DOHH2 (cell line): ENCODE data around the gene MSI1.

Experiments
- H3F3A ChIP-seq: fragments of 200-600 bp; sonication (generic), shearing (Covaris generic); 2 replicates; pipeline ENCODE4 v1.6.0; 2016; ENCODE audit warnings: antibody characterized with exemption, mild to moderate bottlenecking; ENCODE audit not compliant: control insufficient read depth, insufficient read depth
- H3K27ac ChIP-seq: fragments of 200-600 bp; sonication (generic); 2 replicates; pipeline ENCODE4 v1.5.1; 2014; ENCODE audit warnings: low read depth, mild to moderate bottlenecking, low read length, moderate library complexity
- H3K27me3 ChIP-seq: fragments of 200-600 bp; sonication (generic); 2 replicates; pipeline ENCODE4 v1.6.1; 2014; ENCODE audit warnings: mild to moderate bottlenecking, low read length, mixed read lengths; ENCODE audit not compliant: control insufficient read depth
- H3K36me3 ChIP-seq: fragments of 200-600 bp; sonication (generic); 2 replicates; pipeline ENCODE4 v1.6.1; 2014; ENCODE audit warnings: mild to moderate bottlenecking, low read length, moderate library complexity, mixed read lengths; ENCODE audit not compliant: control insufficient read depth
- H3K4me1 ChIP-seq: fragments of 200-600 bp; sonication (generic); 2 replicates; pipeline ENCODE4 v1.6.1; 2014; ENCODE audit warnings: mild to moderate bottlenecking, low read length, mixed read lengths; ENCODE audit not compliant: control insufficient read depth
- H3K4me2 ChIP-seq: fragments of 200-600 bp; sonication (generic); 2 replicates; pipeline ENCODE4 v1.6.0; 2014; ENCODE audit warnings: mild to moderate bottlenecking, low read length, moderate library complexity
- H3K4me3 ChIP-seq: fragments of 200-600 bp; sonication (generic); 2 replicates; pipeline ENCODE4 v1.5.1; 2014; ENCODE audit warnings: mild to moderate bottlenecking, low read length, mixed read lengths
- H3K79me2 ChIP-seq: fragments of 200-600 bp; sonication (generic); 2 replicates; pipeline ENCODE4 v1.6.1; 2014; ENCODE audit warnings: mild to moderate bottlenecking, low read length, mixed read lengths; ENCODE audit not compliant: control insufficient read depth
- H3K9me2 ChIP-seq: fragments of 200-600 bp; sonication (generic); replicated peaks from 2 replicates; pipeline ENCODE4 v1.6.1; 2014; ENCODE audit warnings: mild to moderate bottlenecking, low read length, mixed read lengths; ENCODE audit not compliant: control insufficient read depth
- H3K9me3 ChIP-seq: fragments of 200-600 bp; sonication (generic); 2 replicates; pipeline ENCODE4 v1.6.1; 2014; ENCODE audit warnings: antibody characterized with exemption, low read length, mixed read lengths; ENCODE audit not compliant: control insufficient read depth, insufficient read depth
- H4K20me1 ChIP-seq: fragments of 200-600 bp; sonication (generic); 2 replicates; pipeline ENCODE4 v1.6.0; 2014; ENCODE audit warnings: low read depth, mild to moderate bottlenecking, antibody characterized with exemption, low read length, moderate library complexity; ENCODE audit not compliant: control insufficient read depth, insufficient read depth
- CTCF ChIP-seq: fragments of 200-600 bp; sonication (generic); IDR thresholded peaks from one replicate; pipeline ENCODE4 v1.5.1; 2014; ENCODE audit warnings: antibody characterized with exemption, mild to moderate bottlenecking, low read depth, low read length; ENCODE audit not compliant: poor library complexity, severe bottlenecking
- EZH2phosphoT487 ChIP-seq: fragments of 200-600 bp; sonication (generic); IDR thresholded peaks from 2 replicates; pipeline ENCODE4 v1.6.1; 2017; ENCODE audit warnings: borderline replicate concordance, mild to moderate bottlenecking, antibody characterized with exemption, low read length, moderate library complexity, mixed read lengths

Gene MSI1

DNA sequence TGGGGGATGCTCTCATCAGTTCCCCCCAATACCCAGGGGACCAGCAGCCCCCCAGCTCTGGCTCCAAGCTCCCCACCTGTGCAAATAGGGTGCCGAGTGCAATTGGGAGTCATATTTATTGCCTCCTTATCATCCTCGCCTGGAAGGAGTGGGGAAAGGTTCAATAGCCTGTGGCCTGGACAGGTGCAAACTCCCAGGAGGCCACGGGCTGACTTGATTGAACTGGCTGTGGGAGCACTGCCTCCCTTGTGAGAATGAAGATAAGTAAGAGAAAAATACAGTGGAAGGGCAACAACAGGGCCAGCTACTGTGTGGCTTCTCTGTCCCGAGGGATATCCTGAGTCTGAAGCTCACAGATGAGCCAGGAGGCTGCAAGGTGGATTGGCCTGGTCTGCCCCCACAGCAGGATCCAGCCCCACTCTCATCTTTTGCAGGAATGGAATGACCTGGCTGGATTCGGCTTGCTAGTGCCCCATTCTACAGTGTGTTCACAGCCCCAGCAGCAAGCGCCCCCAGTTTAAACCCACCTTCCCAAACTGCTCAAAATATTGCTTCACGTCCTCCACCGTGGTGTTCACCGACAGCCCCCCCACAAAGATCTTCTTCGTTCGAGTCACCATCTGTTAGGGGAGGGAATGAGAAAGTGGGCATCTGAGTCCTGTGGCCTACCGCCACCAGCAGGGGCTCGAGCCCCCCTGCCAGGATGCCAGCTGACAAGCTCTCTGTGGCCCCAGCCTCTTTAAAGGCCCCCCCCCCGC, 6.3 kb downstream of the MSI1 start:
- Histone ChIP-seq H3K9me3 (no peaks in the 10 kb centered on the region), H3F3A (no peaks in the 10 kb centered on the region), H3K27ac (no peak overlapping the region), H3K36me3 (no peaks in the 10 kb centered on the region), H3K79me2 (no peaks in the 10 kb centered on the region), H3K9me2 (no peaks in the 10 kb centered on the region), H3K4me3 (no peak overlapping the region), H3K4me2 (no peak overlapping the region), H3K4me1 (no peaks in the 10 kb centered on the region), H3K27me3 (peaks cover 18% of the 10 kb centered on the region), H4K20me1 (no peaks in the 10 kb centered on the region)
- TF ChIP-seq EZH2phosphoT487 (no peak), CTCF (no peak)

DNA sequence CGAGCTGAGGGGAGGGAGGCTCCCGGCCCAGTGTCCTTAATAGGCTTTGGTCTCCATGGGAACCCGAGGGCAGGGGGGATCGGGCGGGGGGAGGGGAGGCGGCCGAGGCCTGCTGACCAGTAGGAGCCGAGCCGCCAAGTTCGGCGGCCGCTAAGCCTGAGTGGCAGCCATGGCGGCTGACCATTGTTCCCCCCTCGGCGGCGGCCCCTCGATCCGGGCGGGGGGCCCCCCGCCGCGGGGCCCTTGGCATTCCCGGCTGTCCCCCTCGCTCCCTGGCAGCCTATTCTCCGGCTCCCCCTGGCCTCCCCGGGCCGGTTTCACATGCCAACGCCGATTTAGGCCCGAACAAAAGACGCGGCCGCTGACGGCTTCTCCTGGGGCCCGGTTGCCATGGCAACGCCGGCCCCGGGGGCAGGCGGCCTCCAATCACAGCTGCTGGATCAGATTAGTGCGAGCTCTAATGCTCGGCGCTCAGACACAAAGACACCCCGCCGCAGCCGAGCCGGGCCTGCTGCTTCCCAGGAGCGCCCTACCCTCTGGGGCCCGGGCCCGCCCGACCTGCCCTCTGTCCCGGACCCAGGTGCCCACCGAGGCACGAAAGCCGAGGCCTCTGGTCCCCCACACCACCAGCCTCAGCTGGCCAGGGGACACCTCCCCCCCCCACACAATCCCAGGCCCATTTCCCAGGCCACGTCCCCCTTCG, 7.3 kb downstream of the MSI1 start:
- Histone ChIP-seq H3K9me3 (no peaks in the 10 kb centered on the region), H3F3A (no peaks in the 10 kb centered on the region), H3K4me2 (no peak overlapping the region), H3K9me2 (no peaks in the 10 kb centered on the region), H4K20me1 (no peaks in the 10 kb centered on the region), H3K79me2 (no peaks in the 10 kb centered on the region), H3K27ac (no peak overlapping the region), H3K4me1 (no peaks in the 10 kb centered on the region), H3K36me3 (no peaks in the 10 kb centered on the region), H3K27me3 (peaks cover 12% of the 10 kb centered on the region; the same call in 1 of the 2 replicates), H3K4me3 (no peak overlapping the region)
- TF ChIP-seq EZH2phosphoT487 (no peak), CTCF (no peak)

DNA sequence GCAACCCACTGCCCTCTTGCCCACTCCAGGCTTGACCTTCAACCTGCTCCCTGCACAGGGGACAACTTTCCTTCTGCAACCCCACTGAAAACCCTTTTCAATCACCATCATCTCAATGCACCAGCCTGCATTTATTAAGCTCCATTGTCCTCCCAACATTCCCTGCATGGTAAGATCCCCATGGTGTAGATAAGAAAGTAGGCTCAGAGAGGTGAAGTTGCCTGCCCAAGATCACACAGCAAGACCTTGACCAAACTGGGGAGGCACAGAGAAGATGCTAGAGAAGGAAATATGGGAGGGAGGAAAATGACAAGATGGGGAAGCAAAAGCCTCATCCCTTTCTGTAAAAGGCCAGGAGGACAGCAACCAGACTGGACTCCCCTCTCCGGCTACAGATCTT, 9.8 kb downstream of the MSI1 start:
- Histone ChIP-seq H3K27me3 (peaks cover 5% of the 10 kb centered on the region; the same call in 1 of the 2 replicates), H3K27ac (no peak overlapping the region), H3K9me2 (no peaks in the 10 kb centered on the region), H3K79me2 (no peaks in the 10 kb centered on the region), H4K20me1 (no peaks in the 10 kb centered on the region), H3K9me3 (no peaks in the 10 kb centered on the region), H3K4me3 (no peak overlapping the region), H3K36me3 (no peaks in the 10 kb centered on the region), H3F3A (no peaks in the 10 kb centered on the region), H3K4me2 (no peak overlapping the region), H3K4me1 (no peaks in the 10 kb centered on the region)
- TF ChIP-seq EZH2phosphoT487 (no peak), CTCF (no peak)
